ENCODE data around the gene GNG7.
"Not testable (repeated sequence)": the region's sequence is repeated elsewhere in the genome, so short reads cannot be mapped to it uniquely, and the experiment has no call there.

The GNG7 gene

DNA sequence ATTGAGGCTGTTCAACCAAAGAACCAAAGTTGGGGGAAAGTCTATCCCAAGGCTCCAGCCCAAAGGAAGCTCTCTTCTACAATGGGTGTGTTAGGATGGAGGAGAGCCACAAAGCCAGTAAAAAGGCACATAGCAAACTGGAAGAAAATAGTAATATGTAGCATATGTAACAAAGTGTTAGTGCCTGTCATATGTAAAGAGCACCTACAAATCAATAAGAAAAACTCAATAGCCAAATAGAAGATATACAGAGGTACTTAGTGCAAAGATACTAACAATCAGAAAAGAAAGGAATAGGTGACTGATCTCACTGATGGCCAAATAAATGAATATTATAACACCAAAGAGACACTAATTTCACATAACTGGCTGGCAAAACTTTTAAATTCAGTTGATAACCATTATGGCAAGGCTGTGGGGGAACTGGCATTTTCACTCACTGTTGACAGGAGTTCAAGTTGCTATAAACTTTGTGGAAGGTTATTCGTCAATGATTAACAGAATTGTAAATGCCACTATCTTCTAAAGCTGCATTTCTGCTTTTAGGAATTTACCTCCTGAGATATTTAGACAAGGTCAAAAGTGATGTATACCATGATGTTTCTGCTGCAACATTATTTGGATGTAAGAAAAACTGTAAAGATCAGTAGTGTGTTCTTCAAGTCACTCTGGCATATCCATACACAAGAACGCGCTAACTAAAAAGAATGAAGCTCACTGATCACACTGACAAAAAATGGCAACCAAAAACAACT lies 110.8 kb downstream of the GNG7 start:
- FAIRE-seq: no peak

- FAIRE-seq: no peak
These were observed 111.7 kb downstream of the GNG7 start for GRCh38 chr19:2590630-2591399.

GRCh38 chr19:2589441-2589840 lies 113.1 kb downstream of the GNG7 start:
- FAIRE-seq: no peak

DNA sequence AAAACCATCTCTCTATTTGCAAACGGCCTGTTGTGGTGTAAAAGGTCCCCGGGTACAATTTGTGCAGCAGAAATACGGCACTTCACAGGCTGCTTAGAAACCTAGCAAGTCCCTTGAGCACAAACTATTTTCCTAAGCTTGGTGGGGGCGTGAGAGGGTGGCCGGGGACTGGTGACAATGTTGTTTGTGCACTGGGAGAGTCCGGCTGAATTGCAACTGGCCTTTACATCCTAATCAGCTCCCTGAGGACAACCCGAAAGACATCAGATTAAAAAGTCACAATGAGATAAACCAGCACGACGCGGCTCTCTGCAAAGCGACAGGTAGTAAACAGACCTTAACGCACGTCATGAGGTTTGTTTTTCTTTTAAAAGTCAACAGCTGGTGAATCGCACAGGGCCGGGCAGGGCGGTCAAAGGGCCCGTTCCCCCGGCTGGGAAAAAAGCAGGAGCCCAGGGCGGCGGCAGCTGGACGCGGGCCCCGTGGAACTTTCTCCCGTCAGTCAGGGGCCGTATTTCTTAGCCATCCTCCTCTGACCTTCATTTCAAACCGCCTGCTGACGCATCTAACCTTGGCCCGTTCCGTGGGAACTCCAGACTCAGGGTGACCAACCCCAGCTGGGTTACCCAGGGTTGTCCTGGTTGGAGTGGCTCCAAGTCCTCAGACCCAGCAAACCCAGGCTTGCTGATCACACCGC lies 114.3 kb downstream of the GNG7 start:
- FAIRE-seq: no peak

GRCh38 chr19:2587001-2587719 lies 115.3 kb downstream of the GNG7 start:
- FAIRE-seq: no peak

DNA sequence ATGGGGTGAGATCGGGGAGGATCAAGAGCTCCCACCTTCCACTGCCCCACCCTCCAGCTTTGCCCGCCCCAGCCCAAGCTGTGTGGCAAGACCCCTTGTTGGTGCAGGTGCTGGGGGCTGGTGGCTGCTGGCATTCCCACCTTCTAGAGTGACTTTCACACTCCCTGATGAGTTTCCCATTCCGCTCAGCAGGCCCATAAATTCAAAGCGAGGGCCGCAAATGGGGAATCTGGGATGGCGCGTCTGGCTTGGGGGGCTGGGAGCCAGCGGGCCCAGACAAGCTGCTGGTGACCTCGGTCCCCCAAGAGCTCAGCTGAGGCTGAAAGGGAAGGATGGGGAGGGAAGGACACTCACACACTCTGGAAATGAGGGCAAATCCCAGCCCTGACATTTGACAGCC lies 116.3 kb downstream of the GNG7 start:
- no peak for FAIRE-seq

DNA sequence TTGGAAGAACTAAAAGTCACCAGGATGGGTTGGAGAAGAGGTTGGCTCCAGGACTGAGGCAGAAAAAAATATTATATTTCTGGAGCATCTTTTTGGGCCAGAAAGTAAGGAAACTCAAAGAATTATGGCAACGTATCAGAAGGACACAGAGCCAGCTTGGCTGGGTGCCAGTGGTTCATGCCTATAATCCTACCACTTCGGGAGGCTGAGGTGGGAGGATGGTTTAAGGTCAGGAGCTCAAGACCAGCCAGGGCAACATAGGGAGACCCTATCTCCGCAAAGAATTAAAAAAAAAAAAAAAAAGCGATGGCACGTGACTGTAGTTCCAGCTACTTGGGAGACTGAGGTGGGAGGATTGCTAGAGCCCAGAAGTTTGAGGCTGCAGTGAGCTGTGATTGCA lies 118.5 kb downstream of the GNG7 start:
- no peak for FAIRE-seq

DNA sequence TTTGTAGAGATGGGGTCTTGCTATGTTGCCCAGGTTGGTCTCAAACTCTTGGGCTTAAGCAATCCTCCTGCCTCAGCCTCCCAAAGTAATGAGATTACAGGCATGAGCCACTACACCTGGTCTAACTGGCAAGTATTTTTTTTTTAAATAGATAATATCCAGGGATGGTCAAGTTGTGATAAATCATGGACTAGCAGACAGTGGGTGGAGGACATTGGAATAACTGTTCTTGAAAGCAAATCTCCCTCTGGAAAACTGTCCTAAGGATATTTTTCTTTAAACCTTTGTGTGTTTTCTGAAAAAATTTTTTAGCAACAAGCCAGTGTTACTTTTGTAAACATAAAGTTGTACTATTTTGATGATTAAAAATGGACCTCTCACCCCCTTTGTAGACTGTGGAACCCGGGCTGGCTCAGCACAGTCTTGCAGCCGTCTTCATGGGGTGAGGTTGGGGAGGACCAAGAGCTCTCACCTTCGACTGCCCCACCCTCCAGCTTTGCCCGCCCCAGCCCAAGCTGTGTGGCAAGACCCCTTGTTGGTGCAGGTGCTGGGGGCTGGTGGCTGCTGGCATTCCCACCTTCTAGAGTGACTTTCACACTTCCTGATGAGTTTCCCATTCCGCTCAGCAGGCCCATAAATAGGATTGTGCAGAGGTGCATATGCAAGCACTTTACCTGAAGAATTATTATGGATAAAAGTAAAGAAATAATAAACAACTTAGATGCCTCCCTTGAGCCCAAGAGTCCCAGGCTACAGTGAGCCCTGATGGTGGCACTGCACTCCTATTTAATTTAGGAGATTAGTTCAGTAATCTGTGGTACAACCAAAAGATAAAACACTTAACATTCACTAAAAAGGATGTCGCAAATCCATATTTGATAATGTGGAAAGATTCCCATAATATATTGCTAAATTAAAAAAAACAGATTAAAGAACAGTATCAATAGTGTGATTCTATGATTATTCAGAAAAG lies 119.2 kb downstream of the GNG7 start:
- FAIRE-seq: no peak

DNA sequence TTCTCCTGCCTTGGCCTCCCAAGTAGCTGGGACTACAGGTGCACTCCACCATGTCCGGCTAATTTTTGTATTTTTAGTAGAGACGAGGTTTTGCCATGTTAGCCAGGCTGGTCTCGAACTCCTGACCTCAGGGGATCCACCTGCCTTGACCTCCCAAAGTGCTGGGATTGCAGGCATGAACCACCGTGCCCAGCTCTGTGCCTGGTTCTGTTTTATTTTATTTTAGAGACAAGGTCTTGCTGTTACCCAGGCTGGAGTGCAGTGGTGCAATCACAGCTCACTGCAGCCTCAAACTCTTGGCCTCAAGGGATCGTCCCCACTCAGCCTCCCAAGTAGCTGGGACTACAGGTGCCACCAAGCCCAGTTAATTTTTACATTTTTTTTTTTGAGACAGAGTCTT lies 122.1 kb downstream of the GNG7 start:
- not testable (repeated sequence) for FAIRE-seq

DNA sequence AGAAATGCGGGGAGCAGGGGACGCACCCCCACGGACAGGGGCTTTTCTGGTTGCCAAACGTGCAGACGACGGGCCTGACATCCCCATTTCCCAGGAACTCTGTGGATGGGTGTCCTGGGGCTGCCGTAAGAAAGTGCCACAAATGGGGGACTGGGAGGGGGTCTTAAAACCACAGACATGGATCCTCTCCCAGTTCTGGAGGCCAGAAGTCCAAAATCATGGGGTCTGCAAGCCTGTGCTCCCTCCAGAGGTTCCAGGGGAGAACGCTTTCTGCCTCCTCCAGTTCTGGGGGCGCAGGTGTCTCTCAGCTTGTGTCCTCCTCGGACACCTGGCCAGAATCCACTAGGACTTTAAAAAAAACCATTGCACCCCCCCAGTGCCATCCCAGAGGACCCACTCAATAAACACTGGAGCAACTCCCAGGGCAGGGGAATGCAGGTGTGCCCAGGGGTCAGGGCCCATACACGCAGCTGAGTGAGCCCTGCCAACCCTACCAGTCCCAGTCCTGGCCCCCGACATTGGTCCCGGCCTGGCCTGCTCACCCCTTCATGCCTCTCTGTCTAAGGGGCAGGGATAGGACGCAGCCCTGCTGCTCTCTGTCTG lies 122.7 kb downstream of the GNG7 start:
- FAIRE-seq: no peak

GRCh38 chr19:2578901-2579677 lies 123.4 kb downstream of the GNG7 start:
- no peak for FAIRE-seq

GRCh38 chr19:2578391-2578890 lies 124.1 kb downstream of the GNG7 start:
- FAIRE-seq: no peak

DNA sequence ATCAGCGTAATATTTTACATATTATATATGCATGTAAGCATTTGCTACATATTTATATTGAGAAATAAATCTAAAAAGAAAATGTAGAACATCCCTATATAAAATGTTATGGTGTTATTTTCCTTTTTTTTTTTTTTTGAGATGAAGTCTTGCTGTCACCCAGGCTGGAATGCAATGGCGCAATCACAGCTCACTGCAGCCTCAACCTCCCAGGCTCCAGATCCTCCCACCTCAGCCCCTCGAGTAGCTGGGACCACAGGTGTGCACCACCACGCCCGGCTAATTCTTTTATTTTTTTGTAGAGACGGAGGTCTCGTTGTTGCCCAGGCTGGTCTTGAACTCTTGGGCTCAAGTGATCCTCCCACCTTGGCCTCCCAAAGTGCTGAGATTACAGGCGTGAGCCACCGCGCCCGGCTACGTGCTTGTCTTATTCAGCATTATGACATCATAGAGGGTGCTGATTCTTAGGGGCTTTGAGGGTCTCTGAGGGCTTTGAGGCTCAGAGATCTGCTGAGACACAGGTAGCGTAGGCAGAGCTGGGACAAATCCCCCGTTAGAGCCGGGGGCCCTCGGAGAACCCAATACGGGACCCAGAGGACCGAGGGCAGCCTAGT lies 124.7 kb downstream of the GNG7 start:
- FAIRE-seq: no peak

- FAIRE-seq: no peak
These were observed 126.6 kb downstream of the GNG7 start for GRCh38 chr19:2575734-2576481.

DNA sequence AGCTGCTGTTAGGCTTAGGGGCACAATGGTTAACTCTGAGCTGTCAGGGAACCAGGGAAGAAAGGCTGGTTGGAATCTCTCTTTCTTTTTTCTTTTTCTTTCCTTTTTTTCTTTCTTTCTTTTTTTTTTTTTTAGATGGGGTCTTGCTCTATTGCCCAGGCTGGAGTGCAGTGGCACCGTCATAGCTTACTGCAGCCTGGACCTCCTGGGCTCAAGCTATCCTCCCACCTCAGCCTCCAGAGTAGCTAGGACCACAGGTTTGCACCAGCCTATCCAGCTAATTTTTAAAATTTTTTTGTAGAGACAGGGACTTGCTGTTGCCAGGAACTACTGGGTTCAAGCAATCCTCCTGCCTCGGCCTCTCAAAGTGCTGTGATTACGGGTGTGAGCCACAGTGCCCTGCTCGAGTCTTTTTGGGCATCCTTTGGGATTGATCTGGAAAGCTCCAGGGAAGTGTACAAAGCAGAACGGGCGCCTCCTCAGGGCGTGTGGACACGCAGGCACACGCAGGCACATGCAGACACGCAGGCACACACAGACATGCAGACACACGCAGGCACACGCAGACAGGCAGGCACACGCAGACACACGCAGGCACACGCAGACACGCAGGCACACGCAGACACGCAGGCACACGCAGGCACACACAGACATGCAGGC lies 127.4 kb downstream of the GNG7 start:
- FAIRE-seq: no peak

DNA sequence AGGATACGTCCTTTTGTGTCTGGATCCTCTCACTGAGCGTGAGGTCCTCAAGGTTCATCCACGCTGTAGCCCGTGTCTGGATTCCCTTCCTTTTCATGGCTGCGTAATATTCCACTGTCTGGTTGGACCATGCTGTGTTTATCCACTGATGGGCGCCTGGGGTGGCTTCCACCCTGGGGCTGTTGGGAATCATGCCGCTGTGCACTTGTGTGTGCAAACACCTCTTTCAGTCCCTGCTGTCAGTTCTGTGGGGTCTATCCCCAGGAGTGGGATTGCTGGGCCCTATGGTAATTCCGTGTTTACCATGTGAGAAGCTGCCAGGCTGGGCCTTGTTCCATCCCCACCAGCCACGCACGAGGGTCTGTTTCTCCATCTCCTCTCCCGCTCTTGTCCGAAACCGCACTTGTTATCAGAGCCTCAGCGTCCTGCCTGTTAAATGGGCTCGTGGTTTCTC lies 128.0 kb downstream of the GNG7 start:
- FAIRE-seq: no peak

GRCh38 chr19:2573916-2574315 lies 128.6 kb downstream of the GNG7 start:
- no peak for FAIRE-seq

GRCh38 chr19:2572152-2572551 lies 130.3 kb downstream of the GNG7 start:
- not testable (repeated sequence) for FAIRE-seq

Data from G401.6 (cell line).